ENCODE data around the gene RAPGEF2. TPM values are rescaled to one million over a fixed set of nuclear protein-coding genes. Genes with fewer than 3 reads are reported as not detected.

The RAPGEF2 gene
- total RNA-seq, 2 donors from 2014 or later: 14.0 to 33.3 TPM

- no peak for DNase-seq (ENCODE audit: low spot score)
- Mint-ChIP-seq H3K27me3 (no peaks in the 10 kb centered on the region), H3K4me1 (ENCODE audit: low read depth in 2 of 2) (peaks cover 12 to 14% of the 10 kb centered on the region in 2 donors), H3K27ac (no peak overlapping the region), H3K36me3 (no peaks in the 10 kb centered on the region), H3K4me3 (no peak overlapping the region), H3K9me3 (no peaks in the 10 kb centered on the region)
- ATAC-seq: no peak
Observed at GRCh38 chr4:159268607-159269006, 165.7 kb downstream of the RAPGEF2 start.

GRCh38 chr4:159269116-159269515, 166.2 kb downstream of the RAPGEF2 start:
- Mint-ChIP-seq H3K9me3 (no peaks in the 10 kb centered on the region), H3K27ac (no peak overlapping the region), H3K4me1 (ENCODE audit: low read depth in 2 of 2) (peaks cover 12 to 14% of the 10 kb centered on the region in 2 donors), H3K36me3 (no peaks in the 10 kb centered on the region), H3K4me3 (no peak overlapping the region), H3K27me3 (no peaks in the 10 kb centered on the region)
- ATAC-seq (no peak), DNase-seq (ENCODE audit: low spot score) (no peak)

- Mint-ChIP-seq H3K27me3 (no peaks in the 10 kb centered on the region), H3K4me1 (ENCODE audit: low read depth in 2 of 2) (peaks cover 12 to 17% of the 10 kb centered on the region in 2 donors), H3K4me3 (no peak overlapping the region), H3K9me3 (no peaks in the 10 kb centered on the region), H3K36me3 (no peaks in the 10 kb centered on the region), H3K27ac (no peak overlapping the region)
- DNase-seq (ENCODE audit: low spot score) (no peak), ATAC-seq (no peak)
Observed at GRCh38 chr4:159269956-159270355, 167.1 kb downstream of the RAPGEF2 start.

- DNase-seq (ENCODE audit: low spot score) (no peak), ATAC-seq (no peak)
- H3K4me3 Mint-ChIP-seq: no peak overlapping the region
- H3K9me3 Mint-ChIP-seq: no peaks in the 10 kb centered on the region
- peaks cover 12% of the 10 kb centered on the region in 2 donors for H3K4me1 Mint-ChIP-seq (ENCODE audit: low read depth in 2 of 2)
- no peaks in the 10 kb centered on the region for H3K27me3 Mint-ChIP-seq
- no peak overlapping the region for H3K27ac Mint-ChIP-seq
- no peaks in the 10 kb centered on the region for H3K36me3 Mint-ChIP-seq
Observed at GRCh38 chr4:159271856-159272255, 169.0 kb downstream of the RAPGEF2 start.

- ATAC-seq (no peak), DNase-seq (ENCODE audit: low spot score) (no peak)
- H3K9me3 Mint-ChIP-seq: no peaks in the 10 kb centered on the region
- peaks cover 12 to 14% of the 10 kb centered on the region in 2 donors for H3K4me1 Mint-ChIP-seq (ENCODE audit: low read depth in 2 of 2)
- no peak overlapping the region for H3K4me3 Mint-ChIP-seq
- no peaks in the 10 kb centered on the region for H3K27me3 Mint-ChIP-seq
- no peaks in the 10 kb centered on the region for H3K36me3 Mint-ChIP-seq
- no peak overlapping the region for H3K27ac Mint-ChIP-seq
Observed at GRCh38 chr4:159272273-159273140, 169.6 kb downstream of the RAPGEF2 start.

- H3K4me1 Mint-ChIP-seq (ENCODE audit: low read depth in 2 of 2): peaks cover 12 to 14% of the 10 kb centered on the region in 2 donors
- no peak overlapping the region for H3K27ac Mint-ChIP-seq
- DNase-seq (ENCODE audit: low spot score): no peak
- ATAC-seq: no peak
- H3K27me3 Mint-ChIP-seq: no peaks in the 10 kb centered on the region
- H3K36me3 Mint-ChIP-seq: no peaks in the 10 kb centered on the region
- no peak overlapping the region for H3K4me3 Mint-ChIP-seq
- no peaks in the 10 kb centered on the region for H3K9me3 Mint-ChIP-seq
Observed at GRCh38 chr4:159273141-159273438, 170.2 kb downstream of the RAPGEF2 start.

- H3K27me3 Mint-ChIP-seq: no peaks in the 10 kb centered on the region
- H3K4me1 Mint-ChIP-seq (ENCODE audit: low read depth in 2 of 2): peaks cover 12 to 19% of the 10 kb centered on the region in 2 donors
- no peak overlapping the region for H3K4me3 Mint-ChIP-seq
- ATAC-seq (no peak), DNase-seq (ENCODE audit: low spot score) (no peak)
- no peak overlapping the region for H3K27ac Mint-ChIP-seq
- H3K36me3 Mint-ChIP-seq: no peaks in the 10 kb centered on the region
- H3K9me3 Mint-ChIP-seq: no peaks in the 10 kb centered on the region
Observed at GRCh38 chr4:159273841-159274240, 171.0 kb downstream of the RAPGEF2 start.

GRCh38 chr4:159278399-159278798, 175.5 kb downstream of the RAPGEF2 start:
- ATAC-seq (peak; percentile 60 to 76), DNase-seq (ENCODE audit: low spot score) (no peak)
- Mint-ChIP-seq H3K36me3 (no peaks in the 10 kb centered on the region), H3K4me3 (no peak overlapping the region), H3K27ac (peak overlapping the region in 1 of 2 donors; percentile 42), H3K27me3 (no peaks in the 10 kb centered on the region), H3K4me1 (ENCODE audit: low read depth in 2 of 2) (peaks cover 0 to 14% of the 10 kb centered on the region in 2 donors), H3K9me3 (no peaks in the 10 kb centered on the region)

- no peak for DNase-seq (ENCODE audit: low spot score)
- Mint-ChIP-seq H3K4me1 (ENCODE audit: low read depth in 2 of 2) (peaks cover 0 to 14% of the 10 kb centered on the region in 2 donors), H3K27ac (peak overlapping the region in 1 of 2 donors; percentile 42), H3K4me3 (no peak overlapping the region), H3K27me3 (no peaks in the 10 kb centered on the region), H3K36me3 (no peaks in the 10 kb centered on the region), H3K9me3 (no peaks in the 10 kb centered on the region)
- ATAC-seq: no peak
Observed at GRCh38 chr4:159279084-159279483, 176.2 kb downstream of the RAPGEF2 start.

- Mint-ChIP-seq H3K9me3 (no peaks in the 10 kb centered on the region), H3K4me1 (ENCODE audit: low read depth in 2 of 2) (peaks cover 0 to 9% of the 10 kb centered on the region in 2 donors), H3K36me3 (no peaks in the 10 kb centered on the region), H3K27me3 (no peaks in the 10 kb centered on the region), H3K4me3 (no peak overlapping the region), H3K27ac (no peak overlapping the region)
- ATAC-seq (no peak), DNase-seq (ENCODE audit: low spot score) (no peak)
Observed at GRCh38 chr4:159280442-159281172, 177.7 kb downstream of the RAPGEF2 start.

GRCh38 chr4:159281771-159282170, 178.9 kb downstream of the RAPGEF2 start:
- no peaks in the 10 kb centered on the region for H3K27me3 Mint-ChIP-seq
- no peak overlapping the region for H3K27ac Mint-ChIP-seq
- peaks cover 9 to 12% of the 10 kb centered on the region in 2 donors for H3K4me1 Mint-ChIP-seq (ENCODE audit: low read depth in 2 of 2)
- H3K9me3 Mint-ChIP-seq: no peaks in the 10 kb centered on the region
- H3K36me3 Mint-ChIP-seq: peaks cover 4% of the 10 kb centered on the region
- ATAC-seq (no peak), DNase-seq (ENCODE audit: low spot score) (no peak)
- no peak overlapping the region for H3K4me3 Mint-ChIP-seq

GRCh38 chr4:159282329-159282728, 179.4 kb downstream of the RAPGEF2 start:
- Mint-ChIP-seq H3K27ac (no peak overlapping the region), H3K4me3 (no peak overlapping the region), H3K36me3 (peaks cover 4% of the 10 kb centered on the region), H3K4me1 (ENCODE audit: low read depth in 2 of 2) (peaks cover 9 to 12% of the 10 kb centered on the region in 2 donors), H3K9me3 (no peaks in the 10 kb centered on the region), H3K27me3 (no peaks in the 10 kb centered on the region)
- DNase-seq (ENCODE audit: low spot score): no peak
- ATAC-seq: no peak

GRCh38 chr4:159282944-159283343, 180.1 kb downstream of the RAPGEF2 start:
- DNase-seq (ENCODE audit: low spot score): no peak
- no peak for ATAC-seq
- peaks cover 4% of the 10 kb centered on the region for H3K36me3 Mint-ChIP-seq
- H3K27ac Mint-ChIP-seq: no peak overlapping the region
- H3K4me1 Mint-ChIP-seq (ENCODE audit: low read depth in 2 of 2): peaks cover 9 to 10% of the 10 kb centered on the region in 2 donors
- H3K4me3 Mint-ChIP-seq: no peak overlapping the region
- no peaks in the 10 kb centered on the region for H3K9me3 Mint-ChIP-seq
- no peaks in the 10 kb centered on the region for H3K27me3 Mint-ChIP-seq

- peaks cover 11 to 15% of the 10 kb centered on the region in 2 donors for H3K4me1 Mint-ChIP-seq (ENCODE audit: low read depth in 2 of 2)
- no peaks in the 10 kb centered on the region for H3K9me3 Mint-ChIP-seq
- peaks cover 4% of the 10 kb centered on the region for H3K36me3 Mint-ChIP-seq
- no peak overlapping the region for H3K4me3 Mint-ChIP-seq
- no peak overlapping the region for H3K27ac Mint-ChIP-seq
- ATAC-seq (no peak), DNase-seq (ENCODE audit: low spot score) (no peak)
- no peaks in the 10 kb centered on the region for H3K27me3 Mint-ChIP-seq
Observed at GRCh38 chr4:159283696-159284095, 180.8 kb downstream of the RAPGEF2 start.

Data from natural killer cell treated with Interleukin-12 subunit alpha and Interleukin-12 subunit beta and Interleukin-15 and Interleukin-18, amount 100 ng/mL, for 72 hours (primary cell).